HEK293 (cell line): Measurements from ENCODE around the gene TOM1L2.

Experiments
- CTCF ChIA-PET: fragments of 350-600 bp; formaldehyde crosslinking; extraction: SDS; loops from one replicate; lab custom pipeline; 2021; ENCODE audit warnings: antibody characterized with exemption; lab: Yijun Ruan, JAX
- POLR2A ChIA-PET: fragments of 300-600 bp; formaldehyde crosslinking; extraction: SDS; loops from one replicate; lab custom pipeline; 2020; ENCODE audit warnings: antibody characterized with exemption, inconsistent platforms; lab: Yijun Ruan, JAX
- H3K27ac ChIP-seq: fragments of 200-500 bp; sonication (Bioruptor generic); 2 replicates; pipeline ENCODE4 v1.5.1; 2014; ENCODE audit warnings: low read depth, low read length, control low read depth, inconsistent platforms; ENCODE audit errors: extremely low read depth
- H3K36me3 ChIP-seq, 2 experiments: fragments of 200-500 bp in 1 of 2; sonication (Bioruptor generic) in 1 of 2; 1 replicate in 1 of 2; 2 replicates in 1 of 2; pipeline ENCODE4 v1.5.1; 2014 to 2017; ENCODE audit warnings: inconsistent platforms in 2 of 2, low read length in 2 of 2; ENCODE audit not compliant: control insufficient read depth in 2 of 2, insufficient read depth in 1 of 2
- H3K4me1 ChIP-seq: fragments of 200-500 bp; sonication (Bioruptor generic); 2 replicates; pipeline ENCODE4 v1.5.1; 2014; ENCODE audit warnings: mild to moderate bottlenecking, low read length, inconsistent platforms; ENCODE audit not compliant: control insufficient read depth, insufficient read depth
- H3K4me3 ChIP-seq: 2 replicates; pipeline ENCODE4 v1.5.1; 2011; ENCODE audit warnings: low read depth, mild to moderate bottlenecking, control low read depth, low read length, moderate library complexity
- H3K9me3 ChIP-seq: fragments of 200-500 bp; sonication (Bioruptor generic); 2 replicates; pipeline ENCODE4 v1.5.1; 2014; ENCODE audit warnings: low read depth, low read length, inconsistent platforms; ENCODE audit not compliant: control insufficient read depth, insufficient read depth
- EGR2 ChIP-seq: fragments of 450-650 bp; formaldehyde crosslinking; IDR thresholded peaks from 2 replicates; pipeline ENCODE4 v1.5.1; 2016; ENCODE audit warnings: low read depth, missing biosample characterization, missing genetic modification characterization
- ELK4 ChIP-seq: IDR thresholded peaks from 2 replicates; pipeline ENCODE4 v1.6.1; 2011; ENCODE audit warnings: mild to moderate bottlenecking, low read depth, low read length, borderline replicate concordance
- SP3 ChIP-seq: fragments of 450-650 bp; formaldehyde crosslinking; IDR thresholded peaks from 2 replicates; pipeline ENCODE4 v1.5.1; 2016; ENCODE audit warnings: missing biosample characterization, missing genetic modification characterization
- TSHZ1 ChIP-seq: fragments of 450-650 bp; formaldehyde crosslinking; IDR thresholded peaks from 2 replicates; pipeline ENCODE4 v1.5.1; 2016; ENCODE audit warnings: missing biosample characterization, missing genetic modification characterization, borderline replicate concordance
- ZBTB11 ChIP-seq: fragments of 450-650 bp; formaldehyde crosslinking; conservative IDR thresholded peaks from 2 replicates; pipeline ENCODE4 v1.5.1; 2016; ENCODE audit warnings: low read depth, missing biosample characterization, missing genetic modification characterization
- ZEB2 ChIP-seq: fragments of 450-650 bp; formaldehyde crosslinking; IDR thresholded peaks from 2 replicates; pipeline ENCODE4 v1.5.1; 2016; ENCODE audit warnings: missing biosample characterization, missing genetic modification characterization
- ZFHX2 ChIP-seq: fragments of 450-650 bp; formaldehyde crosslinking; conservative IDR thresholded peaks from 2 replicates; pipeline ENCODE4 v1.5.1; 2016; ENCODE audit warnings: missing biosample characterization, missing genetic modification characterization
- ZNF121 ChIP-seq: fragments of 450-650 bp; formaldehyde crosslinking; IDR thresholded peaks from 2 replicates; pipeline ENCODE4 v1.5.1; 2016; ENCODE audit warnings: missing biosample characterization, missing genetic modification characterization
- ZNF140 ChIP-seq: fragments of 450-650 bp; formaldehyde crosslinking; IDR thresholded peaks from 2 replicates; pipeline ENCODE4 v1.5.1; 2016; ENCODE audit warnings: missing biosample characterization, missing genetic modification characterization
- ZNF148 ChIP-seq: fragments of 450-650 bp; formaldehyde crosslinking; IDR thresholded peaks from 2 replicates; pipeline ENCODE4 v1.5.0; 2017; ENCODE audit warnings: missing biosample characterization, missing genetic modification characterization, borderline replicate concordance
- ZNF211 ChIP-seq: fragments of 450-650 bp; formaldehyde crosslinking; IDR thresholded peaks from 2 replicates; pipeline ENCODE4 v1.5.1; 2016; ENCODE audit warnings: low read depth, missing biosample characterization, missing genetic modification characterization
- ZNF26 ChIP-seq: fragments of 450-650 bp; formaldehyde crosslinking; IDR thresholded peaks from 2 replicates; pipeline ENCODE4 v1.5.1; 2016; ENCODE audit warnings: missing biosample characterization, missing genetic modification characterization
- ZNF324 ChIP-seq: fragments of 450-650 bp; formaldehyde crosslinking; IDR thresholded peaks from 2 replicates; pipeline ENCODE4 v1.5.1; 2016; ENCODE audit warnings: missing biosample characterization, missing genetic modification characterization
- ZNF423 ChIP-seq: fragments of 450-650 bp; formaldehyde crosslinking; IDR thresholded peaks from 2 replicates; pipeline ENCODE4 v1.5.1; 2016; ENCODE audit warnings: missing biosample characterization, missing genetic modification characterization
- ZNF513 ChIP-seq: fragments of 450-650 bp; IDR thresholded peaks from 2 replicates; pipeline ENCODE4 v1.5.1; 2018; ENCODE audit warnings: missing biosample characterization, missing genetic modification characterization
- ZNF514 ChIP-seq: fragments of 450-650 bp; formaldehyde crosslinking; IDR thresholded peaks from 2 replicates; pipeline ENCODE4 v1.5.1; 2016; ENCODE audit warnings: missing biosample characterization, missing genetic modification characterization
- ZNF600 ChIP-seq: fragments of 450-650 bp; formaldehyde crosslinking; IDR thresholded peaks from 2 replicates; pipeline ENCODE4 v1.5.1; 2016; ENCODE audit warnings: missing biosample characterization, missing genetic modification characterization
- ZNF629 ChIP-seq: fragments of 450-650 bp; formaldehyde crosslinking; IDR thresholded peaks from 2 replicates; pipeline ENCODE4 v1.5.1; 2017; ENCODE audit warnings: missing biosample characterization, missing genetic modification characterization
- ZSCAN5A ChIP-seq: fragments of 450-650 bp; formaldehyde crosslinking; IDR thresholded peaks from 2 replicates; pipeline ENCODE4 v1.5.1; 2016; ENCODE audit warnings: missing biosample characterization, missing genetic modification characterization
- ZXDB ChIP-seq: fragments of 450-650 bp; formaldehyde crosslinking; IDR thresholded peaks from 2 replicates; pipeline ENCODE4 v1.5.1; 2016; ENCODE audit warnings: missing biosample characterization, missing genetic modification characterization

TOM1L2 gene

GRCh38 chr17:17826942-17827785, 145.0 kb downstream of the TOM1L2 start (continued):
- TF ChIP-seq TSHZ1 (tag by site-specific recombination) (no peak), ZSCAN5A (tag by site-specific recombination) (no peak), ZNF148 (tag by site-specific recombination) (no peak), ZNF324 (tag by site-specific recombination) (no peak), EGR2 (tag by site-specific recombination) (peak; percentile 90), ZNF121 (tag by site-specific recombination) (no peak), ZNF211 (tag by site-specific recombination) (no peak), ZEB2 (tag by site-specific recombination) (no peak), ZNF629 (tag by site-specific recombination) (no peak), ZNF26 (tag by site-specific recombination) (no peak), ELK4 (no peak), ZNF140 (no peak), ZNF514 (no peak), ZFHX2 (tag by site-specific recombination) (peak; percentile 89)

GRCh38 chr17:17826342-17826713, 145.9 kb downstream of the TOM1L2 start:
- no peak for TF ChIP-seq ZBTB11
- TF ChIP-seq ZNF600 (tag by site-specific recombination): no peak
- no peak for TF ChIP-seq ZXDB (tag by site-specific recombination)
- peak; percentile 41; the same call in 1 of the 2 replicates for TF ChIP-seq ZNF513 (tag by site-specific recombination)
- no peak for TF ChIP-seq SP3 (tag by site-specific recombination)
- TF ChIP-seq ZNF423 (tag by site-specific recombination): peak; percentile 56; the same call in 1 of the 2 replicates
- ChIA-PET CTCF (interaction anchor here (1.0 to 2.4 kb wide), 4 partner anchors 15 to 93 kb away, joined by 3 to 11 read pairs (median 5); no protein-coding TSS in a partner anchor), POLR2A (interaction anchor here (0.7 to 11.4 kb wide), 3 partner anchors 11 to 15 kb away, joined by 4 to 181 read pairs (median 8); partner anchors contain the start of gene SREBF1)
- Histone ChIP-seq H3K36me3 (no peaks in the 10 kb centered on the region), H3K9me3 (no peaks in the 10 kb centered on the region), H3K4me3 (no peak overlapping the region), H3K27ac (no peak overlapping the region), H3K4me1 (peaks cover 24% of the 10 kb centered on the region)
